ENCODE data around the gene ARPC5L.

The ARPC5L gene

GRCh38 chr9:124868511-124869465, 6.9 kb downstream of the ARPC5L start:
- peak; percentile 66 for DNase-seq

- DNase-seq: no peak
These were observed 7.6 kb downstream of the ARPC5L start for GRCh38 chr9:124869466-124869985.

- DNase-seq: no peak
These were observed 8.1 kb downstream of the ARPC5L start for GRCh38 chr9:124869986-124870560.

- DNase-seq: no peak
These were observed 8.8 kb downstream of the ARPC5L start for GRCh38 chr9:124870723-124871122.

GRCh38 chr9:124871156-124871561, 9.2 kb downstream of the ARPC5L start:
- no peak for DNase-seq

GRCh38 chr9:124873664-124874063, 11.7 kb downstream of the ARPC5L start:
- DNase-seq: no peak

GRCh38 chr9:124875501-124875900, 13.6 kb downstream of the ARPC5L start:
- no peak for DNase-seq

GRCh38 chr9:124877021-124877782, 15.3 kb downstream of the ARPC5L start:
- DNase-seq: no peak

- DNase-seq: no peak
These were observed 16.1 kb downstream of the ARPC5L start for GRCh38 chr9:124878021-124878420.

GRCh38 chr9:124878518-124878917, 16.6 kb downstream of the ARPC5L start:
- no peak for DNase-seq

GRCh38 chr9:124879226-124879625, 17.3 kb downstream of the ARPC5L start:
- no peak for DNase-seq

- DNase-seq: no peak
These were observed 18.6 kb downstream of the ARPC5L start for GRCh38 chr9:124880501-124880900.

GRCh38 chr9:124881138-124881743, 19.3 kb downstream of the ARPC5L start:
- no peak for DNase-seq

- DNase-seq: no peak
These were observed 20.3 kb downstream of the ARPC5L start for GRCh38 chr9:124882231-124882630.

GRCh38 chr9:124884376-124884775, 22.4 kb downstream of the ARPC5L start:
- no peak for DNase-seq

- DNase-seq: no peak
These were observed 23.6 kb downstream of the ARPC5L start for GRCh38 chr9:124885551-124885950.

- DNase-seq: no peak
These were observed 24.5 kb downstream of the ARPC5L start for GRCh38 chr9:124886461-124886860.

- DNase-seq: no peak
These were observed 25.0 kb downstream of the ARPC5L start for GRCh38 chr9:124886866-124887492.

- no peak for DNase-seq
These were observed 25.9 kb downstream of the ARPC5L start for GRCh38 chr9:124887832-124888231.

GRCh38 chr9:124889006-124889405, 27.1 kb downstream of the ARPC5L start:
- no peak for DNase-seq

- no peak for DNase-seq
These were observed 28.2 kb downstream of the ARPC5L start for GRCh38 chr9:124890179-124890578.

GRCh38 chr9:124894035-124894740, 32.3 kb downstream of the ARPC5L start:
- no peak for DNase-seq

All from NCI-H1092 (cell line).